ENCODE measurements around the gene RELA. TPM values are rescaled to one million over a fixed set of nuclear protein-coding genes. Genes with fewer than 3 reads are reported as not detected.

The RELA gene
- total and polyA plus RNA-seq, 10 of the 15 experiments (the other 5 are each of a cell fraction or from before 2014, with no cell fraction given): 5.1 to 56.4 (median 34.2) TPM

DNA sequence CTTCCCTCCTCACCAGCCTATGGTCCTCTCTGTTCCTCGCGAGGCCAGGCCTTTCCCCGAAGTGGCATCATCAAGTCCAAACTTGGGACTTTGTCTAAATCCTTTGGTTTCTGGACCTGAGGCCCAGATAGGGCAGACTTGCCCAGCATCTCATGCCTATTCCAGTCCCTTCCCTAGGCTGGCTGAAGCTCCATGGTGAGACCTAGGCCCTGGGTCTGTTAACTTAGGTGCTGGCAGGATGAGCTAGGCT is 11.5 kb downstream of the RELA start:
- intact Hi-C loops (cut with micrococcal nuclease; ENCODE audit: unreplicated experiment) (no loop called here), in situ Hi-C loops (cut with MboI) (no loop called here)
- ChIA-PET POLR2A (interaction anchor here (1.3 to 7.9 kb wide), 3 partner anchors 9 to 13 kb away, joined by 3 to 100 read pairs (median 49); partner anchors contain the start of genes RELA and SIPA1), SMC1A (ENCODE audit: uncharacterized antibody, unreplicated experiment) (interaction anchor here (3.1 to 4.0 kb wide), 3 partner anchors 12 to 25 kb away, joined by 14 to 33 read pairs (median 19); partner anchors contain the start of genes RELA and SIPA1), CTCF (interaction anchor here (1.2 to 3.5 kb wide), 3 partner anchors 9 to 208 kb away, joined by 3 to 18 read pairs (median 3); no protein-coding TSS in a partner anchor), RAD21 (ENCODE audit: unreplicated experiment) (interaction anchor here (1.9 to 3.0 kb wide), 4 partner anchors 9 to 36 kb away, joined by 4 to 23 read pairs (median 10); partner anchors contain the start of genes PCNX3 and SIPA1)
- Histone ChIP-seq H3K4me1 (ENCODE audit: control insufficient read depth, insufficient read depth, low read length) (peaks cover 16% of the 10 kb centered on the region), H3K36me3 (ENCODE audit: control insufficient read depth in 2 of 2, insufficient read depth in 2 of 2, low read length in 1 of 2) (peaks cover 28 to 34% of the 10 kb centered on the region in 2 experiments), H3K4me3 (no peak overlapping the region), H3K27ac (ENCODE audit: control insufficient read depth, insufficient read depth) (no peak overlapping the region), H3K9ac (ENCODE audit: control insufficient read depth, insufficient read depth, low read length) (no peak overlapping the region), H4K20me1 (ENCODE audit: control insufficient read depth, insufficient read depth) (no peaks in the 10 kb centered on the region), H2AFZ (ENCODE audit: control insufficient read depth, low read depth, low read length) (no peak overlapping the region), H3K27me3 (replicated peaks in 1 of 2; ENCODE audit: control insufficient read depth in 2 of 2, insufficient read depth in 2 of 2, low read length in 1 of 2) (no peaks in the 10 kb centered on the region), H3K79me2 (ENCODE audit: control insufficient read depth, insufficient read depth, low read length) (no peaks in the 10 kb centered on the region; the same call in none of the 2 replicates), H3K4me2 (ENCODE audit: control insufficient read depth, insufficient read depth) (no peak overlapping the region), H3K9me3 (replicated peaks; ENCODE audit: control insufficient read depth, insufficient read depth, low read length) (no peaks in the 10 kb centered on the region)
- BruUV-seq (replicated peaks): no TSS peak
- no peak for DNase-seq (ENCODE audit: low read depth, low spot score)
- 86% methylated on average over 3 of the region's 3 CpGs for WGBS (ENCODE audit: insufficient coverage, insufficient replicate concordance, low lambda C conversion rate, missing lambda C conversion rate)
- ATAC-seq: no peak
- FAIRE-seq: no peak
- TF ChIP-seq CREM (IDR thresholded peaks at IDR 0.05; ENCODE audit: low read depth): no peak
- no peak for TF ChIP-seq MAX (IDR thresholded peaks at IDR 0.05; ENCODE audit: low read depth, low read length)
- TF ChIP-seq TCF12 (IDR thresholded peaks at IDR 0.05; ENCODE audit: low read depth, low read length): no peak
- TF ChIP-seq IRF3 (IDR thresholded peaks at IDR 0.05): no peak
- no peak for TF ChIP-seq ZNF24 (IDR thresholded peaks at IDR 0.05)
- no peak for TF ChIP-seq HCFC1 (IDR thresholded peaks at IDR 0.05; ENCODE audit: low read length)
- TF ChIP-seq ZNF274 (IDR thresholded peaks at IDR 0.05; ENCODE audit: insufficient read depth, insufficient read length): no peak
- no peak for TF ChIP-seq KAT2A (conservative IDR thresholded peaks at IDR 0.05; ENCODE audit: control insufficient read depth, low read depth, low read length)
- no peak for TF ChIP-seq TAF1 (IDR thresholded peaks at IDR 0.05; ENCODE audit: borderline replicate concordance, low read depth, low read length)
- TF ChIP-seq RAD51 (IDR thresholded peaks at IDR 0.05): no peak
- TF ChIP-seq PML (IDR thresholded peaks at IDR 0.05; ENCODE audit: low read length): no peak
- no peak for TF ChIP-seq MXI1 (IDR thresholded peaks at IDR 0.05; ENCODE audit: low read depth, low read length)
- no peak for TF ChIP-seq SUZ12 (IDR thresholded peaks at IDR 0.05; ENCODE audit: unreplicated experiment)
- TF ChIP-seq NR2C1 (IDR thresholded peaks at IDR 0.05): no peak
- TF ChIP-seq RB1 (IDR thresholded peaks at IDR 0.05; ENCODE audit: borderline replicate concordance): no peak
- TF ChIP-seq BRCA1 (IDR thresholded peaks at IDR 0.05; ENCODE audit: low read depth, low read length): no peak
- TF ChIP-seq NRF1 (conservative IDR thresholded peaks at IDR 0.05; ENCODE audit: low read depth, low read length): no peak
